GM18873 (cell line): ENCODE data around the gene CECR2.

ENCODE experiments used
- ATAC-seq: cut with Tn5 transposase; IDR thresholded peaks from one replicate; pipeline ENCODE4 v1.9.1; 2021; ENCODE audit warnings: mild to moderate bottlenecking, moderate library complexity, moderate number of reproducible peaks; ENCODE audit not compliant: unreplicated experiment, low FRiP score

CECR2 gene

GRCh38 chr22:17366329-17366728 is 2.9 kb upstream of the CECR2 start:
- no peak for ATAC-seq

- ATAC-seq = no peak
Observed at GRCh38 chr22:17366830-17367229, 2.4 kb upstream of the CECR2 start.

- no peak for ATAC-seq
Observed at GRCh38 chr22:17368144-17368543, 1.1 kb upstream of the CECR2 start.

DNA sequence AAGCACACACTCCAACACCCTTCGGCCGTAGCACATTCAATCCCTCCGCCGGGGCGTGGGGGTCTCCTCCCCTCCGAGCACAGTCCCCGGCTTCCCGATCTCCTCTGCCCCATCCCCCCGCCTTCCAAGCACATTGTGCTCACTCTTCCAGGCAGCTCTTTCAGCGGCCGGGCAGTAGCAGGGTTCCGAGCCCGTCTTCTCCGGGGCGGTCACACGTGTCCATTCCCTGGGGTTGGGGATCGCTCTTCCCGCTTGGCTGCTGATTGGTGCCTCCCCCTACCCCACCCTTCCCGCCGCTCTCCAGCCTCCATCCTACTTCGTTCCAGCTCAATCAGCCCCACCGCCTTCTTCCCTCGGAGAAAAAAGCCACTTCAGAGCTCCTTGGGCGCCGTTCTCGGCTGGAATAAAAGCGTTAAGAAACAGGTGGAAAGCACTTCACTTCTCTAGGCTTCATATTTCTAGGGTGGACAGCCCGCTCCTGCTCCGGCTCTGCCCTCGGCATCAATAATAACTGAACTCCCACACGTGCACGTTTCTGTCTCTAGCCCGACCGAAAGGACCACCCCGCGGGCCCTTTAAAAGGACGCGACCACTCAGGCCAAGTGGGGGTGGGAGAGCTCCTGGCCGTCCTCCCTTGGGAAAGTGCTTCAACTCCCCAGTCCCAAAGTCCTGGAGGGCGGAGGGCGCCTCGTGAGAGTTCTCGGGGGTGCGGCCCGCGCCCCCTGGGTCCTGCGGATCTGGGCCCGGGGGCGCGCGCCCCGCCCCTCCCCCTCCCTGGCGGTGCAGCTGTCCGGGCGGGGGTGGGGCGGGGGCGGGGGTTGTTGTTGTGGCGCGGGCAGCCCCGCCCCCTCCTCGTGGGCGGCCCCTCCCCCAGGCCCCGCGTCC is 464 bp upstream of the CECR2 start:
- ATAC-seq = no peak

- ATAC-seq = no peak
Observed at GRCh38 chr22:17370026-17370765, 936 bp downstream of the CECR2 start.

- no peak for ATAC-seq
Observed at GRCh38 chr22:17370766-17371432, 1.6 kb downstream of the CECR2 start.

- ATAC-seq = no peak
Observed at GRCh38 chr22:17371448-17371847, 2.2 kb downstream of the CECR2 start.

GRCh38 chr22:17373855-17374254 is 4.6 kb downstream of the CECR2 start:
- ATAC-seq = no peak

DNA sequence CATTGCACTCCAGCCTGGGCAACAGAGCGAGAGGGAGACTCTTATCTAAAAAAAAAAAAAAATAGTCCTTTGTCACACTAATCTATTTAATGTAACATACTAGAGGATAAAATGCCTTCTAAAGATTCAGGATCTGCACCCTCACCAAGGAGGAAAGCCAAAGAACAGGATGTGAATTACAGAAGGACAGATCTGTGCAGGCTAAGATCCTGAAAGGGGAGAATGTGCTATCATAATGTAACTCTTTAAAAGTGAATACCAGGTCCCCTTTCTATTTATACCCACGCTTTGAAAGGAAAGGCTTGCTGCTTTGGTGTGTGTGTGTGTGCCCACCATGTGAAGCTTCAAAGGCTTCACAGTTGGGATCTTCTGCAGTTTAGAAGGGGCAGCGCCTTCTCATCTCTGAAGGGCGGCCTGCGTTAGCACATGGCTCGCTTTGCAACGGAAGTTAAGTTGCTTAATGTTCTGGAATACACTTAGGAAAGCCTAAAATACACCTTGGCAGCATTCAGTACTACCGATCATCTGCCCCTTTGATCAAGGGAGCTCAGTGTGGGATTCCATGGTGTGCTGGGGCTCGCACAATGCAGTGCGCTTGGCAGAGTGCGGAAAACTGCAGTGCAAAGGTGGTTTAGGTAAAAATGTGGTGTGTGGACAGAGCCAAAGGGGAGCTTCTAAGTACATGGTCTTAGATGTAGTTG is 6.8 kb downstream of the CECR2 start:
- no peak for ATAC-seq

DNA sequence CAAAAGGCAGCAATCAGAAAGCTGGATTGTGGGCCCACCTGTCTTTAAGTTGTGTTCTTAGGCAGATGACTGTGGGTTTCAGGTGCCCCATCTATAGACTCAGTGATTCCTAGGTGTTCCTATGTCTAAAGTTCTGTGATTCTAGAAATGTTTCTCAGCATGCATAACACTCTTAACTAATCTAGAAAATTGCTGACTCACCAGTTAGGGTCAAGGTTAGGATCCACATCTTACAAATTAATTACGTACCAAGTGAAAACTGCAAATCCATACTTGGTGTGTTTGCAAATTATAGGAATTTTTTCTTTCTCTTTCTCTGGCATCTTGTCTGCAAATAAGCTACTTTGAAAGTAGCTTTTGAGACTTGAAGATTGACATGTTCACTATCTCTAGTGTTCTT is 7.7 kb downstream of the CECR2 start:
- no peak for ATAC-seq

GRCh38 chr22:17379944-17380343 is 10.7 kb downstream of the CECR2 start:
- no peak for ATAC-seq

DNA sequence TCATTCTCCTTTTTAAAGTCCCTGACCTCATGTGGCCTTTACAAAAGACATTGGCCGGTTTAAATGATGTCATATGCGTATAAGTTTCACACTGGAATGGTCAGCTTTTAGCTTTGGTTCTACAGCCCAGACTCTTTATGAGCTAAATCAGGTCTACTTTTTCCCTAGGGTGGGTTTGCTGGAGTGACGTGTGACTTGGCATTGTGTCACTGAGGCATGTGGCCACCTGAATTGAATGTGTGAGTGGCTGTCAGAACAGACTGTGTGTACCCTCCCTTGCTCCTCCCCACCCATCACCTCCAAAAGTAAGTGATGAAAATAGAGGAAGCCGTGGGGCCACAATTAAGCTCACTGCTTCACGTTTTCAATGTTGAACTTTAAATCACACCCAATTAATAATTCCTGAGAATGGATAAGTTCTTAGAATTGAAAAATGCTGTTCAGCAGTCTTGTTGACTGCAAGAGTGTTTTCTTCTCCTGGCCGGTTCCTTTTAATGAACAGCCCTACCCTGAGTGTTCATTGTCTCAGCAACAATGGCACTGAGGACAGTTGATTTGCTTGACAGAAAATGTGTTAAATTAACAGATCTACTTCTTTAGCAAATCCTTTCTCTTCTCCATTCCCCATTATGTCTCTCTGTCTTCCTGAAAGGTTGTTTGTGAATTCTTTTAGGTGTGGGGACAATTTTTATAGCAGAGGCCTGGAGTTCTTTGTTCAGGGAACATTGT is 11.3 kb downstream of the CECR2 start:
- no peak for ATAC-seq

GRCh38 chr22:17381192-17381913 is 12.1 kb downstream of the CECR2 start:
- no peak for ATAC-seq

DNA sequence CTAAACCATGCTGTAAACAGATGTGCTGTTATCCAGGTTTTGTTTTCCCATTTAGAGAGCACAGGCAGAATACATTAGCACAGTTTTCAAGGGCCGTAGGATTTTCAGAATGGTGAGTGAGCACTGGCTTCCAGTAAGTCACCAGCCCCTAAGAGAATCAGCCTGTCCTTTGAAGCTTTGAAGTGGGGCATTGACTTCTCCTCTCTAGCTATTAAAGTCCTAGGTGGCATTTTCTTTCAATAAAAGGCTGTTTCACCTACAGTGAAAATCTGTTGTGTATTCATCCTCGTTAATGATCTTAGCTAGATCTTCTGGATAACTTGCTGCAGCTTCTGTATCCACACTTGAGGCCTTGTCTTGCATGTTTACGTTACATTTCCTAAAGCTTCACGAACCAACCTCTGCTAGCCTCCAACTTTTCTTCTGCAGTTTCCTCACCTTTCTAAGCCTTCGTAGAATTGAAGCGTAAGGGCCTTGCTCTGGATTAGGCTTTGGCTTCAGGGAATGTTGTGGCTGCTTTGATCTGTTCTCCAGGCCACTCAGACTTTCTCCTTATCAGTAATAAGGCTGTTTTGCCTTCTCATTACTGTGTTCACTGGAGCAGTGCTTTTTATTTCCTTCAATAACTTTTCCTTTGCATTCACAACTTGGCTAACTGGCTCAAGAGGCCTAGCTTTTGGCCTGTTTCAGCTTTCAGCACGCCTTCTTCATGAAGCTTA is 15.5 kb downstream of the CECR2 start:
- no peak for ATAC-seq

DNA sequence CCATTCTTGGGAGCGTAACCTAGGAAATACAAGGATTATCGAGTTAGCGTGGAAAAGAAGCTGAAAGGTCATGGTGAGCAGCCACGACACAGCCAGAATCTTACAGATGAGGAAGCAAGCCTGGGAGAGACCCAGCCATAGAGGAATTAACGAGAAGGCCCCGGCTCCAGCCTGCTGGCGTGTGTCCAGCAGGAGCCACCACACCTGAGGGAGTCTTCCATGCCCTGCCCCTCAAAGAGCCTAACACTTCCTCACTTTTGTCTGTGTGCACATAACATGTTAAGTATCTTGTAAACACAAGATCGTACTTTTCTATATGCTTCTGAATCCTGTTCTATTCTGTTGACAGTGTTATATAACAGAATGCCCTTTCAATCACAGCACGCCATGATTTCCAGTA is 18.1 kb downstream of the CECR2 start:
- no peak for ATAC-seq

GRCh38 chr22:17388235-17388634 is 19.0 kb downstream of the CECR2 start:
- ATAC-seq = no peak

GRCh38 chr22:17390087-17390486 is 20.8 kb downstream of the CECR2 start:
- no peak for ATAC-seq

- no peak for ATAC-seq
Observed at GRCh38 chr22:17396516-17396915, 27.3 kb downstream of the CECR2 start.
